SK-N-SH treated with all-trans-retinoic acid at 6 μM for 48 hours (cell line): Measurements from ENCODE around the gene HOXC10.

Experiments
- ATAC-seq: fragments of 200-7000 bp; cut with Tn5 transposase; 3 replicates; pipeline ENCODE4 v1.9.1; 2020; ENCODE audit warnings: mild to moderate bottlenecking, moderate library complexity
- ARNTL ChIP-seq: fragments of 450-650 bp; formaldehyde crosslinking; IDR thresholded peaks from 2 replicates; pipeline ENCODE4 v1.5.0; 2020; ENCODE audit warnings: low read depth, mild to moderate bottlenecking, moderate library complexity, borderline replicate concordance
- BACH2 ChIP-seq: fragments of 250-450 bp; sonication (Bioruptor Pico); IDR thresholded peaks from 2 replicates; pipeline ENCODE4 v1.9.0; 2021; ENCODE audit warnings: mild to moderate bottlenecking, borderline replicate concordance
- ESRRG ChIP-seq: fragments of 250-450 bp; sonication (Bioruptor Pico); IDR thresholded peaks from 2 replicates; pipeline ENCODE4 v1.6.1; 2021; ENCODE audit warnings: mild to moderate bottlenecking
- GLIS3 ChIP-seq: fragments of 250-450 bp; sonication (Bioruptor Pico); IDR thresholded peaks from 2 replicates; pipeline ENCODE4 v1.5.0; 2020; ENCODE audit warnings: mild to moderate bottlenecking, moderate library complexity
- ISL1 ChIP-seq: fragments of 250-450 bp; sonication (Bioruptor Pico); IDR thresholded peaks from 2 replicates; pipeline ENCODE4 v2.1.2; 2022; ENCODE audit warnings: mild to moderate bottlenecking, moderate library complexity
- OSR1 ChIP-seq: fragments of 250-450 bp; sonication (Bioruptor Pico); IDR thresholded peaks from 2 replicates; pipeline ENCODE4 v1.8.0; 2022; ENCODE audit warnings: moderate library complexity, mild to moderate bottlenecking, inconsistent platforms
- PPARA ChIP-seq: fragments of 250-450 bp; sonication (Bioruptor Pico); IDR thresholded peaks from 2 replicates; pipeline ENCODE4 v1.5.0; 2020; ENCODE audit warnings: mild to moderate bottlenecking, borderline replicate concordance
- RARB ChIP-seq: fragments of 250-450 bp; sonication (Bioruptor Pico); IDR thresholded peaks from 2 replicates; pipeline ENCODE4 v1.8.0; 2021; ENCODE audit warnings: mild to moderate bottlenecking, moderate library complexity
- SNAI2 ChIP-seq: fragments of 250-450 bp; sonication (Bioruptor Pico); IDR thresholded peaks from 2 replicates; pipeline ENCODE4 v1.5.0; 2020; ENCODE audit warnings: mild to moderate bottlenecking, moderate library complexity
- TCF4 ChIP-seq: fragments of 250-450 bp; sonication (Bioruptor Pico); IDR thresholded peaks from 2 replicates; pipeline ENCODE4 v1.8.0; 2021; ENCODE audit warnings: mild to moderate bottlenecking, moderate library complexity, borderline replicate concordance
- TOX ChIP-seq: fragments of 250-450 bp; sonication (Bioruptor Pico); IDR thresholded peaks from 2 replicates; pipeline ENCODE4 v1.8.0; 2021; ENCODE audit warnings: mild to moderate bottlenecking, moderate library complexity, borderline replicate concordance
- ZC3H10 ChIP-seq: fragments of 250-450 bp; sonication (Bioruptor Pico); IDR thresholded peaks from 2 replicates; pipeline ENCODE4 v1.5.1; 2021; ENCODE audit warnings: mild to moderate bottlenecking, moderate library complexity
- ZFP3 ChIP-seq: fragments of 250-450 bp; sonication (Bioruptor Pico); IDR thresholded peaks from 2 replicates; pipeline ENCODE4 v1.5.0; 2020; ENCODE audit warnings: mild to moderate bottlenecking, moderate library complexity
- ZFP30 ChIP-seq: fragments of 450-650 bp; formaldehyde crosslinking; IDR thresholded peaks from 2 replicates; pipeline ENCODE4 v1.5.0; 2022; ENCODE audit warnings: mild to moderate bottlenecking, moderate library complexity
- ZNF70 ChIP-seq: fragments of 450-650 bp; formaldehyde crosslinking; IDR thresholded peaks from 2 replicates; pipeline ENCODE4 v1.5.0; 2020; ENCODE audit warnings: mild to moderate bottlenecking, moderate library complexity
- ZNF8 ChIP-seq: fragments of 450-650 bp; formaldehyde crosslinking; IDR thresholded peaks from 2 replicates; pipeline ENCODE4 v1.5.0; 2020; ENCODE audit warnings: mild to moderate bottlenecking, moderate library complexity
- TF ChIP-seq, protein P1 (sequence below): fragments of 250-450 bp; sonication (Bioruptor Pico); IDR thresholded peaks from 2 replicates; pipeline ENCODE4 v1.8.0; 2020; ENCODE audit warnings: mild to moderate bottlenecking, moderate library complexity, borderline replicate concordance
- TF ChIP-seq, protein P2 (sequence below): fragments of 250-450 bp; sonication (Bioruptor Pico); IDR thresholded peaks from 2 replicates; pipeline ENCODE4 v1.5.0; 2020; ENCODE audit warnings: mild to moderate bottlenecking, moderate library complexity
- TF ChIP-seq, protein P3 (sequence below): fragments of 250-450 bp; sonication (Bioruptor Pico); IDR thresholded peaks from 2 replicates; pipeline ENCODE4 v1.8.0; 2021; ENCODE audit warnings: low read depth, mild to moderate bottlenecking, moderate library complexity, borderline replicate concordance

HOXC10 gene

DNA sequence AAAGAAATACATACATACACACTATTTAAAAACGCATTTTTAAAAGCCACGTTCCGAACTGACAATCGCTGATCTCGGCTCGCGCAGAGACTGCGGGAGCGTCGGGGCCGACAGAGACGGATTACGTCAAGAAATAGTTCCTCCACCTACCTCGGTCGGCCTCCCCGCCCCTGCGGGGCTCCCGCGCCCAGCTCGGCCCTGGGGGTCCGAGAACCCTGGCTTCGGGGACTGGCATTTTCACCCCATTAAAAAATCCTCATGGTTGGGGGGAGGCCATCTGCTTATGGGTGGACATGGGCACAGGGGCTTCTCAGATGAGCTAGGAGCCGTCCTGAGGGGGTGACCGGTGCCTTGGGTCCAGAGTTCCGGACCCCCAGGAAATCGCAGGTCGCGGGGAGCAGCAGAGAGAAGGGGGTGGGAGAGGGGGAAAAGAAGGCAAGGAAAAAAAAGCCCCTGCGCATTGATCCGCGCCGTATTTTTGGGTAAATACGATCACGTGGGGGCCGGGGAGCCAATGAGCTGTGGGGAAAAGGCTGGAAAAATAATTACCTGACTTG, 14.7 kb downstream of the HOXC10 start:
- TF ChIP-seq, protein P1, sequence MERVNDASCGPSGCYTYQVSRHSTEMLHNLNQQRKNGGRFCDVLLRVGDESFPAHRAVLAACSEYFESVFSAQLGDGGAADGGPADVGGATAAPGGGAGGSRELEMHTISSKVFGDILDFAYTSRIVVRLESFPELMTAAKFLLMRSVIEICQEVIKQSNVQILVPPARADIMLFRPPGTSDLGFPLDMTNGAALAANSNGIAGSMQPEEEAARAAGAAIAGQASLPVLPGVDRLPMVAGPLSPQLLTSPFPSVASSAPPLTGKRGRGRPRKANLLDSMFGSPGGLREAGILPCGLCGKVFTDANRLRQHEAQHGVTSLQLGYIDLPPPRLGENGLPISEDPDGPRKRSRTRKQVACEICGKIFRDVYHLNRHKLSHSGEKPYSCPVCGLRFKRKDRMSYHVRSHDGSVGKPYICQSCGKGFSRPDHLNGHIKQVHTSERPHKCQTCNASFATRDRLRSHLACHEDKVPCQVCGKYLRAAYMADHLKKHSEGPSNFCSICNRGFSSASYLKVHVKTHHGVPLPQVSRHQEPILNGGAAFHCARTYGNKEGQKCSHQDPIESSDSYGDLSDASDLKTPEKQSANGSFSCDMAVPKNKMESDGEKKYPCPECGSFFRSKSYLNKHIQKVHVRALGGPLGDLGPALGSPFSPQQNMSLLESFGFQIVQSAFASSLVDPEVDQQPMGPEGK (CRISPR knock-in tag): 0 out of 2 replicates have a peak, but pooled peaks have one; percentile 12
- TF ChIP-seq ZFP3 (CRISPR knock-in tag): peak; percentile 72
- no peak for TF ChIP-seq OSR1
- ATAC-seq: peak; percentile 64

DNA sequence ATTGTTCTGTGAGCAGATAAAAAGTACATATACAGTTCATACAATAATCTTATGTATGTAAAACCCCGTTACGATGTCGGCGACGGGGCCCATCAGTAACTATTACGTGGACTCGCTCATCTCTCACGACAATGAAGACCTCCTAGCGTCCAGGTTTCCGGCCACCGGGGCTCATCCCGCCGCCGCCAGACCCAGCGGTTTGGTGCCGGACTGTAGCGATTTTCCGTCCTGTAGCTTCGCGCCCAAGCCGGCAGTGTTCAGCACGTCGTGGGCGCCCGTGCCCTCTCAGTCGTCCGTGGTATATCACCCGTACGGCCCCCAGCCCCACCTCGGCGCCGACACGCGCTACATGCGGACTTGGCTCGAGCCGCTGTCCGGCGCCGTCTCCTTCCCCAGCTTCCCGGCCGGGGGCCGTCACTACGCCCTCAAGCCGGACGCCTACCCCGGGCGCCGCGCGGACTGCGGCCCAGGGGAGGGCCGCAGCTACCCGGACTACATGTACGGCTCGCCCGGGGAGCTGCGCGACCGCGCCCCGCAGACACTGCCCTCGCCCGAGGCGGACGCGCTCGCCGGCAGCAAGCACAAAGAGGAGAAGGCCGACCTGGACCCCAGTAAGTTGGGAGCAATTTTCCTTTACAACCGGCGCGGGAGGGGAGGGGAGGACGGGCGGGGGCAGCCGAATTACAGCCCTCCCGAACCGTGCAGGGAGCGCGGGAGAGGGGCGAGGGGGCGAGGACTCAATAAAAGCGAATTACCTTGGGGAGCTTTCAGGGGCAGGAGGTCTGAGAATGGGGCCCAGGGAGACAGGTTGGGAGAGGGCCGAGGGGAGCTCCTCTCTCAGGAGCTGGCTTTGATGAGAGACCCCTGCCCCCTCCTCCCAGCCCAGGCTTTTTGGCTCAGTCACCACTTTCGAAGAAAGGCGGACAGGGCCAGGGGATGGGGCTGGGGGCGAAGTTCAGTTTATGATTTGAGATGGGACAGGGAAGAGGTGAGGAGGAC, 15.5 kb downstream of the HOXC10 start, which contains the start of gene HOXC9:
HOXC9 (plus strand) TSS at position 46 of the 999 bp plus-strand sequence; CDS start at position 74, 28 bp downstream.
- no peak for TF ChIP-seq BACH2 (CRISPR knock-in tag)
- TF ChIP-seq, protein P1 (CRISPR knock-in tag): 0 out of 2 replicates have a peak, but pooled peaks have one; percentile 12
- TF ChIP-seq, protein P2, sequence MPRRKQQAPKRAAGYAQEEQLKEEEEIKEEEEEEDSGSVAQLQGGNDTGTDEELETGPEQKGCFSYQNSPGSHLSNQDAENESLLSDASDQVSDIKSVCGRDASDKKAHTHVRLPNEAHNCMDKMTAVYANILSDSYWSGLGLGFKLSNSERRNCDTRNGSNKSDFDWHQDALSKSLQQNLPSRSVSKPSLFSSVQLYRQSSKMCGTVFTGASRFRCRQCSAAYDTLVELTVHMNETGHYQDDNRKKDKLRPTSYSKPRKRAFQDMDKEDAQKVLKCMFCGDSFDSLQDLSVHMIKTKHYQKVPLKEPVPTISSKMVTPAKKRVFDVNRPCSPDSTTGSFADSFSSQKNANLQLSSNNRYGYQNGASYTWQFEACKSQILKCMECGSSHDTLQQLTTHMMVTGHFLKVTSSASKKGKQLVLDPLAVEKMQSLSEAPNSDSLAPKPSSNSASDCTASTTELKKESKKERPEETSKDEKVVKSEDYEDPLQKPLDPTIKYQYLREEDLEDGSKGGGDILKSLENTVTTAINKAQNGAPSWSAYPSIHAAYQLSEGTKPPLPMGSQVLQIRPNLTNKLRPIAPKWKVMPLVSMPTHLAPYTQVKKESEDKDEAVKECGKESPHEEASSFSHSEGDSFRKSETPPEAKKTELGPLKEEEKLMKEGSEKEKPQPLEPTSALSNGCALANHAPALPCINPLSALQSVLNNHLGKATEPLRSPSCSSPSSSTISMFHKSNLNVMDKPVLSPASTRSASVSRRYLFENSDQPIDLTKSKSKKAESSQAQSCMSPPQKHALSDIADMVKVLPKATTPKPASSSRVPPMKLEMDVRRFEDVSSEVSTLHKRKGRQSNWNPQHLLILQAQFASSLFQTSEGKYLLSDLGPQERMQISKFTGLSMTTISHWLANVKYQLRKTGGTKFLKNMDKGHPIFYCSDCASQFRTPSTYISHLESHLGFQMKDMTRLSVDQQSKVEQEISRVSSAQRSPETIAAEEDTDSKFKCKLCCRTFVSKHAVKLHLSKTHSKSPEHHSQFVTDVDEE (CRISPR knock-in tag): 0 out of 2 replicates have a peak, but pooled peaks have one; percentile 16
- peak; percentile 61 for ATAC-seq

DNA sequence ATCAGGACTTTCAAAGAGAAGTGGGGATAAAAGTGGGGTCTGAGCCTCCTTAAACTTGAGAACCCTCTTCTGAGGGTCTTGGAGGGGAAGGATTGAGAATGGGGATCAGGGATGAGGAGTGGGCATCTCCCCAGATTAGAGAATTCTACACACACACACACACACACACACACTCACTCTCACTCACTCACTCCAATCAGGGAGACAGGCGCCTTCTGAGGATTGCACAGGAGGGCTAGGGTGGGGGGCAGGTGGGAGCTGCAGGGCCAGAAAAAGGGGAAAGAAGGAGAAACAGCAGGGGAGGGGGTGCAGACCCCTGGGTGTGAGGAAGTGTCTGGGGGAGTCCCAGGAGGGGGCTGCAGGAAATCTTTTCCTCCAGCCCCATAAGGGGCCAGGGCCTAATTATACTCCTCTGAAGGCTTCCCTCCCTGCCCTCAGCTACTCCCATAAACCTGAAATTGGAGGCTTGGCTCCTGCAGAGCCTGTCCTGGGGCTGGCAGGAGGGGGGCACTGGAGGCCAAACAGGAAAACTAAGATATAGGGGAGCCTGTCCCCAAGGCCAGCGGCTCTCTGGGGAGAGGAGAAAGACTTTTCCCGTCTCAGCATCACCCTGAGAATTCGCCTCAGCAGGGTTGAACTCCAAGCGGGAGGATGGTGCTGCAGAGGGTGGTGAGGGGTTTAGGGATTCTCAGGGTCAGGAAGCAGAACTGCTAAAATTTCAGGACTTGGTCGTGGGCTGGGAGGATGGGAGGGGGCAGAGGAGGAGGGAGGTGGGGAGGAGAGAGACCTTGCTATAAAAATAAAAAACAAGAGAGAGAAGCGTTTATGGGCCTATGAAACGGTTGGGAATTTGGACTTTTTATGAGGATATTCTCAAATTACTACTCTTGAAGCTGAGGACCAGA, 16.6 kb downstream of the HOXC10 start:
- no peak for TF ChIP-seq OSR1
- no peak for TF ChIP-seq GLIS3 (CRISPR knock-in tag)
- no peak for ATAC-seq

DNA sequence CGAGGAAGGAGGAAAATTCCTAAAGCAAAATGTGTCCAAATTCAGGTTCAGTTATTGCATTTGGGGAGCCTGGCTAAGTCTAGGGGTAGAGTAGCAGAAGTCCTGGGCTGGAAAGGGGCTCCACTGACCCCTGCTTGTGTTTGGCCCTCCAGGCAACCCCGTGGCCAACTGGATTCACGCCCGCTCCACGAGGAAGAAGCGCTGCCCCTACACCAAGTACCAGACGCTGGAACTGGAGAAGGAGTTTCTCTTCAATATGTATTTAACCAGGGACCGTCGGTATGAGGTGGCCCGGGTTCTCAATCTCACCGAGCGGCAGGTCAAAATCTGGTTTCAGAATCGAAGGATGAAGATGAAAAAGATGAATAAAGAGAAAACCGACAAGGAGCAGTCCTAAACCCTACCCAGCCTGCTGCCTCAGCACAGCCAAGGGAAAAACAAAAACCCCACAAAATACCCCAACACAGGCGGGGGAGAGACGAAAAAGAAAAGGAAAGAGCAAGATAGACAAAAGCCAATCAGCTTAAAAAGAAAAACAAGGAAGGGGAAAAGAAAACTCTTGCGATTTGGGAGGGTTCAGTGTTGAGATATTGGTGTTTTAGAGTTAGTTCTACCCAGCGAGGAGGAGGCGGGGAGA, 17.4 kb downstream of the HOXC10 start:
- no peak for TF ChIP-seq ZFP30 (CRISPR knock-in tag)
- no peak for TF ChIP-seq ZNF70 (CRISPR knock-in tag)
- no peak for TF ChIP-seq TOX (CRISPR knock-in tag)

DNA sequence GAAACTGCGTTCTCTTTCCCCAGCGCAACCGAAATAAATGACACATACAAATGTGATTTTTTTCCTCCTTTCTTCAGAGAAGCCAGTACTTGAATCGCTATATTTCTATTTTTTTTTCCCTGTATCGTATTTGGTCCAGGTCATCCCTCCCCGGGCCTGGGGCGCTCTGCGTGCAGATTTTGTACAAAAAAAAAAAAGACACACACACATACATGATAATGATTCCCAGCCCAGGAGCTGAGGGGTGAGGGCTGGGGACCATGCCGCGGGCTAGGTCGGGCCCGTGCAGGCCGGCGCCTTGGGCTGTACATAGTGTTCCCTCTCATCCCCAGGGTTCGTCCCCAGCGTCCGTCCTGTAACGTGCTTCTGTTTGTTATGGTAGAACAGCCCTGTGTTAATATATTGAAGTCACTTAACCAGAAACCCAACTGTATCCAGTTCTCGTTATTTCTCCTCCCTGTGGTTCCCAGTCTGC, 18.0 kb downstream of the HOXC10 start:
- no peak for ATAC-seq
- TF ChIP-seq, protein P1 (CRISPR knock-in tag): no peak
- TF ChIP-seq SNAI2 (no peak), ARNTL (CRISPR knock-in tag) (no peak), ZC3H10 (CRISPR knock-in tag) (no peak), PPARA (CRISPR knock-in tag) (no peak), OSR1 (no peak), ZNF70 (CRISPR knock-in tag) (no peak), ISL1 (CRISPR knock-in tag) (no peak), ZFP3 (CRISPR knock-in tag) (no peak), BACH2 (CRISPR knock-in tag) (no peak), RARB (CRISPR knock-in tag) (no peak), ZFP30 (CRISPR knock-in tag) (no peak), ZNF8 (CRISPR knock-in tag) (no peak), TCF4 (no peak), ESRRG (no peak), TOX (CRISPR knock-in tag) (no peak), GLIS3 (CRISPR knock-in tag) (no peak)
- TF ChIP-seq, protein P3, sequence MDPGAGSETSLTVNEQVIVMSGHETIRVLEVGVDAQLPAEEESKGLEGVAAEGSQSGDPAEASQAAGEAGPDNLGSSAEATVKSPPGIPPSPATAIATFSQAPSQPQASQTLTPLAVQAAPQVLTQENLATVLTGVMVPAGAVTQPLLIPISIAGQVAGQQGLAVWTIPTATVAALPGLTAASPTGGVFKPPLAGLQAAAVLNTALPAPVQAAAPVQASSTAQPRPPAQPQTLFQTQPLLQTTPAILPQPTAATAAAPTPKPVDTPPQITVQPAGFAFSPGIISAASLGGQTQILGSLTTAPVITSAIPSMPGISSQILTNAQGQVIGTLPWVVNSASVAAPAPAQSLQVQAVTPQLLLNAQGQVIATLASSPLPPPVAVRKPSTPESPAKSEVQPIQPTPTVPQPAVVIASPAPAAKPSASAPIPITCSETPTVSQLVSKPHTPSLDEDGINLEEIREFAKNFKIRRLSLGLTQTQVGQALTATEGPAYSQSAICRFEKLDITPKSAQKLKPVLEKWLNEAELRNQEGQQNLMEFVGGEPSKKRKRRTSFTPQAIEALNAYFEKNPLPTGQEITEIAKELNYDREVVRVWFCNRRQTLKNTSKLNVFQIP (CRISPR knock-in tag): no peak

More for the DNA sequence above, 17.4 kb downstream of the HOXC10 start:
- no peak for ATAC-seq
